HG02870 (cell line): Measurements from ENCODE around the gene LRRC26.

ENCODE experiments used
- ATAC-seq: cut with Tn5 transposase; IDR thresholded peaks from one replicate; pipeline ENCODE4 v1.9.1; 2021; ENCODE audit warnings: mild to moderate bottlenecking, moderate library complexity; ENCODE audit not compliant: unreplicated experiment

Gene LRRC26

GRCh38 chr9:137157618-137158415 is 12.0 kb downstream of the LRRC26 start:
- ATAC-seq = no peak

GRCh38 chr9:137156567-137157375 is 13.1 kb downstream of the LRRC26 start:
- ATAC-seq = no peak

- ATAC-seq = no peak
Observed at GRCh38 chr9:137152844-137153405, 16.9 kb downstream of the LRRC26 start.

GRCh38 chr9:137150617-137151457 is 19.0 kb downstream of the LRRC26 start:
- ATAC-seq = peak; percentile 40

DNA sequence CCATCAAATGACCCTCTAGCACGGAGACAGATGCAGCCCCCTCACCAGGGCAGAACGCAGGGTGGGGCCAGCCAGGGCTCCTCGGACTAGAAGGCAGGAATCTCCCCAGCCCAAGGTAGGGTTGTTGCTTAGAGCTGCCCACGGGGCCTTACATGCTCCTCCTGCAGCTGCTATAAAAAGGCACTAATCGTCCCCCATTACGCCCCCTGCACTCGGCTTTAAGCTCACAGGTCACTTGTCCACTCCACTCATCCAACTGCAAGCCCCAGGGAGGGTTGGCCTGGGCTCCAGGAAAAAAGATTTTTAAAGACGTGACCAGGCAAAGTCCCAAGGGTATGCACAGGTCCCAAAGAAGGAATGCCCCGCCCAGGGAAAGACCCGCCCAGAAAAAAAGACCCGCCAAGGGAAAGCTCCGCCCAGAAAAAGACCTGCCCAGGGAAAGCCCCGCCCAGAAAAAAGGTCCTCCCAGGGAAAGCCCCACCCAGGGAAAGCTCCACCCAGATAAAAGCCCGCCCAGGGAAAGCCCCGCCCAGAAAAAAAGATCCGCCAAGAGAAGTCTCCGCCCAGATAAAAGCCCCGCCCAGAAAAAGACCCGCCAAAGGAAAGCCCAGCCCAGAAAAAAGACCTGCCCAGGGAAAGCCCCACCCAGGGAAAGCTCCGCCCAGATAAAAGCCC is 19.8 kb downstream of the LRRC26 start:
- peak; percentile 2 for ATAC-seq

GRCh38 chr9:137149363-137149762 is 20.5 kb downstream of the LRRC26 start:
- ATAC-seq = no peak

GRCh38 chr9:137148661-137149060 is 21.2 kb downstream of the LRRC26 start:
- ATAC-seq = no peak

GRCh38 chr9:137148242-137148641 is 21.6 kb downstream of the LRRC26 start:
- ATAC-seq = no peak

DNA sequence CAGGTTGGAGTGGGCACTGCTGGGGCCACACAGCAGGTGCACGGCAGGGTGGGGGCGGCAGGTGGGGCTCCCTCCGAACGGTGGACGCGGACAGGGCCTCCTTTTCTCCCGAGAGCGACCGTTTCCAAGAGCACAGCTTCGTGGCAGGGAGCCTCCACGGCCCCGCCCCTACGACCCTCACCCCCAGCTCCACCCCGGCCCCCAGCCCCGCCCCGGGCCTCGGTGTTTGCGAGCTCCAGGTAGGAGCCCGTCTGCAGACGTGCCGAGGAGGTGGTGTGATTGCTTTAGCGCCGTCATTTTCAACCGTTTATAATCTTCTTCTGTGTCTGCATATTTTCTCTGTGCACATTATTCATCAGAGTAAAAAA is 22.1 kb downstream of the LRRC26 start:
- ATAC-seq = no peak

GRCh38 chr9:137147091-137147792 is 22.6 kb downstream of the LRRC26 start:
- no peak for ATAC-seq

- ATAC-seq = no peak
Observed at GRCh38 chr9:137146527-137146918, 23.3 kb downstream of the LRRC26 start.

DNA sequence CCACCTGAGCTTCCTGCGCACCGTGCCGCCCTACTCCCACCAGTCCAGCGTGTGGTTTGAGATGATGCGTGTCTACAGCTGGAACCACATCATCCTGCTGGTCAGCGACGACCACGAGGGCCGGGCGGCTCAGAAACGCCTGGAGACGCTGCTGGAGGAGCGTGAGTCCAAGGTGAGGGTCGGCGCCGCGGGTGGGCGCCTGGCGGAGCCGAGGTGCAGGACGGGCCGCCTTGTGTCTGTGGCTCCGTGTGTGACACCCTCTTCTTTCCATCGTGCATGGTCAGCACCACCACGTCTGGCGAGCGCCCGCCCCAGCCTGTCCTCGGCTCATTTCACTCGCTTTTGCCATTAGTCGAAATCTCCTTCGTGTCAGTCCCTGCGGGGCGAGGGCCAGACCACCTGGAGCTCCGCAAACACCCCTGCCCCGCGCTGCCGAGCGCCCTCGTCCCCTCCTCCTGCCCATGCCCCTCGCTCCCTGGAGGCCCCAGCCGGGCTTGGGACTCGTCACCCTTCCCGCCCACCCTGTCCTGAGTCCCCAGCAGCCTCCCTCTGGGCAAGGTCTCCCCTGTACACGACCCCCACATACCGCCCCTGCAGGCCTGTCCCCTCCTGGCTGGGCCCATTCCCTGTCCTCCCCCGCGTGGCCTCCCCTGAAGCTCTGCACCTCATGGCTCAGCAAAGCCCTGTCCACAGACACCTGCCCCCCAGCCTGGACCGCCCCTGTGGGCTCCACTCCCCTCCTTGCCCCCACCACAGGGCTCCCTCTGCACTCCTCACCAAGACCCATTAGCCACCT is 23.9 kb downstream of the LRRC26 start:
- no peak for ATAC-seq

- ATAC-seq = no peak
Observed at GRCh38 chr9:137143459-137143858, 26.4 kb downstream of the LRRC26 start.

GRCh38 chr9:137141976-137142936 is 27.6 kb downstream of the LRRC26 start:
- ATAC-seq = no peak

- no peak for ATAC-seq
Observed at GRCh38 chr9:137141050-137141810, 28.6 kb downstream of the LRRC26 start.

DNA sequence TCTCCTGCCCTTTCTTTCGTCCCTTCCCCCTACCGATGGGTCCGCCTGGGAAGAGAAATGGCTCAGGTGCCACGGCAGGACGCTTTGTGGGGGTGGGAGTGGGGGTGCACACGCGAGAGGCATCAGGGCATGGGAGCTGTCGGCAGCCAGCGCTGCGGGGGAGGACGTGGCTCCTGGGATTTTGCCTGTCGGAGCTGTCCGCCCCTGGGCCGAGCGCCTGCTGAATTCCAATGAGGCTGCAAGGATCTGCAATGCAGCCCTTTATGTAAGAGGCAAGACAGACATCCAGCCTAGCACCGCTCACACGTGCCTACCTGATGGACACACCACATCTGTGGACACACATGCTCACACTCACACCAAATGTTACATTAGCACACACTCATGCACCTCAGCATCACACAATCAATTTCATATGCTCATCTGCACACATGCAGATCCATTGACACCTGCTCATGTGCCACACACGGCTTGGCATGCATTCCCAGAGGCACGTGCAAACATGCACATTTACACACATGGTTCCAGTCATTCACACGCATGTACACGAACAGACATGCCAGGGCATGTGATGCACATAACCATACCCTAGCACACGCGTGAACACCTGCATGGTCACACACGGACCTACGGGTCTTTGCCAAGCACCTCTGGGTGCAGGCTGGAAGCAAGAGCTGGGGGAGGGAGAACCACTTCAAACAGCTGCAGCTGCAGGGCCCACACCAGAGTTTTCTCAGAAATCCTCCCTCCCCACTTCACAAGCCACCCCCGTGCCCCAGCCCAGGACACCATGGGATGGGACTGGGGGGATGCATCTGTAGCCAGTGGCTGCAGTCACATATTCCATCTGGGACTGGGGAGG is 29.5 kb downstream of the LRRC26 start:
- no peak for ATAC-seq
